NCI-H2196 (cell line): ENCODE data around the gene GSTA4.
A peak's percentile ranks its signal among the peaks of the same experiment; 100 is the strongest.

Source experiments
- DNase-seq: peaks from one replicate; lab custom pipeline; 2025; ENCODE audit not compliant: unreplicated experiment; lab: John Stamatoyannopoulos, UW

The GSTA4 gene, protein sequence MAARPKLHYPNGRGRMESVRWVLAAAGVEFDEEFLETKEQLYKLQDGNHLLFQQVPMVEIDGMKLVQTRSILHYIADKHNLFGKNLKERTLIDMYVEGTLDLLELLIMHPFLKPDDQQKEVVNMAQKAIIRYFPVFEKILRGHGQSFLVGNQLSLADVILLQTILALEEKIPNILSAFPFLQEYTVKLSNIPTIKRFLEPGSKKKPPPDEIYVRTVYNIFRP

GRCh38 chr6:52995089-52995912, at the start of gene GSTA4:
Gene GSTA4 (minus strand): TSS chr6:52995284. CDS start chr6:52994243, 1,041 bp downstream.
- DNase-seq, result peak; percentile 95

- DNase-seq, result no peak
Observed at GRCh38 chr6:53044572-53044971, 49.5 kb upstream of the GSTA4 start.

DNA sequence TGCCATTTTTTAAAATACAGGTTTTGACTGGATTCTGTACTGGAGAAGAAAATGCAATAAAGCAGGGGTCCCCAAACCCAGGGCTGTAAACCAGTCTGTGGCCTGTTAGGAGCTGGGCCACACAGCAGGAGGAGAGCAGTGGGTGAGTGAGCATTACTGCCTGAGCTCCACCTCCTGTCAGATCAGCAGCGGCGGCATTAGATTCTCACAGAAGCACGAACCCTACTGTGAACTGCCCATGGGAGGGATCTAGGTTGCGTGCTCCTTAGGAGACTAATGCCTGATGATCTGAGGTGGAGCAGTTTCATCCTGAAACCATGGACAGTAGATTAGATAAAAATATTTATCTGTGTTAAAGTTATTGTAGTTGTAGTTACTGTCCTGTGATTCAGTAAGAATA, 49.0 kb upstream of the GSTA4 start:
- no peak for DNase-seq

DNA sequence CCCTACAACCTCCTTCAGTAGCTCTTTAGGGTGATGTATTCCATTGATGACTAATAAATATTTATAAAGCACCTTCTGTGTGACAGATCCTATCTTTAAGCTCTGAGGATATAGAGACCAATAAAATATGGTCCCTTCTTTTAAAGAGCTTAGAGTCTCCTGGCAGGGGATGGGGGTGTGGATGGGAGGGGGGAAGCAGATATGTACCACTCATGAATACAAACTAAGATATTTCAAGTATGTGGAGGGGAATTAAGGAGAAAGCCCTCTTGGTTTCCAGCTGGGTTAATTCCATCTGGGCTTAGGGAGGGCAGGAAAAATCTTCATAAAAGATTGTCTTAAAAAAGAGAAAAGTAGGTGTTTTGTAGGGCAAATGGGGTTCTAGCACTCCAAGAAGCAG, 48.5 kb upstream of the GSTA4 start:
- DNase-seq, result no peak

DNA sequence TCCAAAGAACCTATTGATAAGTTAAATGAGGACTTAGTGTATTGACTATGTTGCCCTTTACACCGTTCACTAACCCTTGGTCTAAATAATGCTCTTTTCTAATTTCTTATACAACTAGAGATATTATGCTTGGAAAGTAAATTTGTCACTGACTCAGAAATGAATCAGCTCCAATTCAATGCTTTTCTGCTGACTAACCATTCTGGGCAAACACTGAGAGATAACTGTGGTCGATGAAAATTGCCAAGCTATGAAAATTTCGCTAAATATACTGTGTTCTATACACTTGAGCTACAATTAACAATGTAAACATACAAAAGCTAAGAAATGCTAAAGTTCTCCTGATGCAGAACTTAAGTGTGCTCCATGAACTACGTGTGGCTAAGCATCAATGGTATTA, 47.0 kb upstream of the GSTA4 start:
- no peak for DNase-seq

DNA sequence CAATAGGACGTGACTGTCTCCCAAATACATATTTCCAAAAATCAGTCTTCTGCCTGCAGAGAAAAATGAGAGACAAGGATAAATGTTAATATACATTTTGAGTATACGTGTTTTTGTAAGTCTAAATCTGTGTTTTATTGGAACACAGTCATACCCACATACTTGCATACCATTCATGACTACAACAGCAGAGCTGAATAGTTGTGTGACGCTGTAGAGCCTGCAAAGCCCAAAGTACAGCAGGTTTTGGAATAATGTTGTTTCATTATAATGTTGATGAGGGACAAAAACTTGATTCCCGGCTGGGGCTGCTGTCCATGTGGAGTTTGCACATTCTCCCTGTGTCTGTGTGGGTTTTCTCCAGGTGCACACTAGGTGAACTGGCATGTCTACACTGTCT, 46.3 kb upstream of the GSTA4 start:
- no peak for DNase-seq

- no peak for DNase-seq
Observed at GRCh38 chr6:53038596-53038995, 43.5 kb upstream of the GSTA4 start.

DNA sequence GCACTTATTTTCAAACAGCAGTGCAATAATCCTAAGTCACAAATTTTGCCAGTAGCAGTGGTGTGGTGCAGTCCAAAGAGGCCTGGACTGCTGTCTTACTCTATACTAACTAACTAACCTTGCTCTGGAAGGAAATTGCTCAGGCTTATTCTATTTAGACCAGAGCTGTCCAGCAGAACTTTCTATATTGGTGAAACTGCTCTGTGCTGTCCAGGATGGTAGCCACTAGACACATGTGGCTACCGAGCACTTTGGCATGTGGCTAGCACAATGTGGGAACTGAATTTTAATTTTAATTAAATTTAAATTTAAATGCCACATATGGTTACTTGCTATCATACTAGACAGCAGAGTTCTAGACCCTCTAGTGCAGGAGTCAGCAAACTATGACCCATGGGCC, 43.1 kb upstream of the GSTA4 start:
- DNase-seq, result no peak

- DNase-seq, result no peak
Observed at GRCh38 chr6:53035549-53036213, 40.6 kb upstream of the GSTA4 start.

GRCh38 chr6:53033764-53034163, 38.7 kb upstream of the GSTA4 start:
- no peak for DNase-seq

- no peak for DNase-seq
Observed at GRCh38 chr6:53032849-53033248, 37.8 kb upstream of the GSTA4 start.

DNA sequence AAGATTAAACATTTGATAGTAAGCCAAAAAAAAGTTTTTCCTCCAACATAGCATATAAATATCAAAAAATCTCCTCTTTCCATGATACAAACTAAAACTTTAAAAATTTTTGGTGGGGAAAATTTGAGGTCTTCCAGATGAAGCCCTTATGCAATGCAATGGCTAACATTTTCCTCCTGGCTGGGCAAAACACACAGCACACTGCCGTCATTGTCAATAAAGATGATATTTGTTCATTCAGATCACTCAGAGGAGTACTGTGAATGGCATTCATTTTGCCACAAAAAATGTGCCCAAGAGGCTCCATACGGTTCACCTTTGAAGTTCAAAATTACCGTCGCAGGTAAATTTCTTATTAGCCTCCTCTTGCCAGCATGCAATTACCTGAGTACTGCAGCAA, 36.2 kb upstream of the GSTA4 start:
- DNase-seq, result no peak

DNA sequence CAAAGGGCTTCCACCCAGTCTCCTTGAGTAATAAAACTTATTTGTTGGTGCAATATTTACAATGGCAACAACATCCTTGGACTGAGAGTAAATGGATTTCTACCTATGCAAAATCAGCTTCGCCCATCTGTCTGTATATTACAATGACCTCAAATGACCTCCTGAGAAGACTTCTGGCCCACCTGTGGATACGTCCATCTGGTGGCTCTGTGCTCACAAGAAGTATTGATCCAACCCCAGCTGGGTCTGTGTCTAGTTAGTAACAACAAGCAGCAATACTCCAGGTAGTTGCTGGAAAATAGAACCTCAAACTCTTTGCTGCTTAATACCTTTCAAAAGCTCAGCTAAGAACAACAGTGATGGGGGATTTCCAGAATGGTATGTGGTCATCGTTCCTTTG, 34.7 kb upstream of the GSTA4 start:
- DNase-seq, result no peak

- no peak for DNase-seq
Observed at GRCh38 chr6:53029257-53029656, 34.2 kb upstream of the GSTA4 start.

GRCh38 chr6:53028467-53028866, 33.4 kb upstream of the GSTA4 start:
- no peak for DNase-seq

DNA sequence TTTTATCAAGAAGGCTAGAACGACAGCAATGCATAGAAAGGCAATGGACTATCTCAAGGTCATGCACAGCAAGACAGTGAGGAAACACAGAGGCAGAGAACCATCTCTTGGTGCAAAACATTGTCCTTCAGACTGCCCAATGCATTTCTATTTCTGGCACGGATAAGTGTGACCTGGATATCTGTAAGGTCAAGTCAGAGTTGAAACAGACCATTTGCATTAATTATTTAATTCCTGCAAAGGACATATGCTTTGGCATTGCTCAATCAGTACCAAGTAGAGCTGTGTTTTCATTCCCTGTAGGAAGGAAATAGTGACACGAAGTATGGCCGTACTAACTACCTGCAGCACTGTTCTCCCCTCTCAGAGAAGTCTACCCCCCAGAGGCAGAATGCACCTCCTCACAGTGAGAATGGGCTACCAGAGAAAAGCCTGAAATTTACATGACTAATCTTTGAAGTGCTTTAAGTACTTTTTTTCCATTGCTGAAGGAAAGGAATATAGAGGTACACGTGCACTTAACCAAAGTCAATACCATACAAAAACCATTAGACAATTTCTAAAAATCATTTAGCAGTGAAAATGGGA, 32.1 kb upstream of the GSTA4 start:
- no peak for DNase-seq

DNA sequence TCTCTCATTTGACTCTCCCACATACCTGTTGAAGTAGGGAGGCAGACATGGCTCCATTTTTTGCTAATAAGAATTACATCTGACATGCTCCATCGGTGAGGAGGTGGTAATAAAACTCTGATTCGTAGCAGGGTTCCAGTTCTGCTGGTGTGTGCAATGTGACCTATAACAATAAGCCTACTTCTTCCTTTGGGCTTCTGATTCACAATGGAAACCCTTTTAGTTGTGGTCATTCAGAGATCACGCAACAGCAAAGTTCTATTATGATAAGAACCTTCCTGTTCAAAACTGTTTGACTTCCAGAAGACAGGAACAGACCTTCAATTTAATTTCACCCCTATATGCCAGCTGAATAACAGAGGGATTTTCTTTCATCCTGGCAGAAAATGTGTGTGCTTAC, 31.4 kb upstream of the GSTA4 start:
- no peak for DNase-seq

- no peak for DNase-seq
Observed at GRCh38 chr6:53023323-53023722, 28.2 kb upstream of the GSTA4 start.

GRCh38 chr6:53020005-53020744, 25.1 kb upstream of the GSTA4 start:
- no peak for DNase-seq

- DNase-seq, result no peak
Observed at GRCh38 chr6:53018446-53018845, 23.4 kb upstream of the GSTA4 start.

GRCh38 chr6:53015486-53015885, 20.4 kb upstream of the GSTA4 start:
- no peak for DNase-seq
